Neuronal stem cell (in vitro differentiated cells): ENCODE measurements around the gene ENPP1.

ENCODE experiments used
- DNase-seq: peaks from one replicate; pipeline ENCODE4 v3.0.0-alpha.2; 2013; ENCODE audit warnings: low spot score
- H2AFZ ChIP-seq: one replicate; pipeline ENCODE4 v1.6.1; 2013; ENCODE audit warnings: mild to moderate bottlenecking, low read length, inconsistent platforms
- H2AK5ac ChIP-seq: 2 replicates; pipeline ENCODE4 v1.6.1; 2013; ENCODE audit warnings: low read depth, mild to moderate bottlenecking, inconsistent platforms, low read length, moderate library complexity, mixed read lengths
- H2BK120ac ChIP-seq: 2 replicates; pipeline ENCODE4 v1.6.1; 2013; ENCODE audit warnings: low read depth, mild to moderate bottlenecking, inconsistent platforms, low read length, moderate library complexity, mixed read lengths
- H2BK12ac ChIP-seq: one replicate; pipeline ENCODE4 v1.6.1; 2013; ENCODE audit warnings: low read length, inconsistent platforms
- H2BK15ac ChIP-seq: 2 replicates; pipeline ENCODE4 v1.6.1; 2013; ENCODE audit warnings: mild to moderate bottlenecking, low read length, inconsistent platforms, mixed read lengths
- H2BK5ac ChIP-seq: one replicate; pipeline ENCODE4 v1.6.1; 2013; ENCODE audit warnings: inconsistent platforms, mild to moderate bottlenecking, low read length, moderate library complexity
- H3K14ac ChIP-seq: one replicate; pipeline ENCODE4 v1.6.1; 2013; ENCODE audit warnings: low read length, inconsistent platforms
- H3K18ac ChIP-seq: 2 replicates; pipeline ENCODE4 v1.6.1; 2013; ENCODE audit warnings: low read length, inconsistent platforms
- H3K23ac ChIP-seq: 2 replicates; pipeline ENCODE4 v1.6.1; 2013; ENCODE audit warnings: low read depth, mild to moderate bottlenecking, mixed read lengths, low read length, inconsistent platforms; ENCODE audit not compliant: poor library complexity
- H3K27ac ChIP-seq: replicated peaks from 3 replicates; pipeline ENCODE4 v1.5.1; 2013; ENCODE audit warnings: low read length, inconsistent platforms
- H3K27me3 ChIP-seq, 3 experiments: 2 replicates each; pipeline ENCODE4 v1.6.1; 2013; ENCODE audit warnings: low read length in 3 of 3, mild to moderate bottlenecking in 2 of 3, inconsistent platforms in 1 of 3, low read depth in 1 of 3, mixed read lengths in 1 of 3, moderate library complexity in 1 of 3; ENCODE audit not compliant: control insufficient read depth in 3 of 3, insufficient read depth in 3 of 3
- H3K36me3 ChIP-seq, 2 donors: replicated peaks in 1 of 2; 2 replicates each; pipeline ENCODE4 v1.6.1; 2013; ENCODE audit warnings: low read length in 2 of 2; ENCODE audit not compliant: control insufficient read depth in 2 of 2, insufficient read depth in 2 of 2
- H3K4ac ChIP-seq: 2 replicates; pipeline ENCODE4 v1.6.1; 2013; ENCODE audit warnings: inconsistent platforms, mild to moderate bottlenecking, low read length, moderate library complexity
- H3K4me1 ChIP-seq, 2 donors: 1 replicate in 1 of 2; 2 replicates in 1 of 2; pipeline ENCODE4 v1.6.1; 2013; ENCODE audit warnings: low read length in 2 of 2, low read depth in 1 of 2; ENCODE audit not compliant: control insufficient read depth in 2 of 2, insufficient read depth in 1 of 2
- H3K4me2 ChIP-seq: one replicate; pipeline ENCODE4 v1.6.1; 2013; ENCODE audit warnings: mild to moderate bottlenecking, low read length, inconsistent platforms; ENCODE audit not compliant: insufficient read depth, poor library complexity, severe bottlenecking
- H3K4me3 ChIP-seq, 2 donors: 2 replicates each; pipeline ENCODE4 v1.5.1; 2013; ENCODE audit warnings: low read length in 2 of 2, mild to moderate bottlenecking in 2 of 2, inconsistent platforms in 1 of 2, moderate library complexity in 1 of 2
- H3K79me1 ChIP-seq: one replicate; pipeline ENCODE4 v1.6.1; 2013; ENCODE audit warnings: low read depth, mild to moderate bottlenecking, inconsistent platforms, low read length, moderate library complexity
- H3K9ac ChIP-seq: one replicate; pipeline ENCODE4 v1.6.1; 2013; ENCODE audit warnings: mild to moderate bottlenecking, low read depth, low read length, inconsistent platforms; ENCODE audit not compliant: poor library complexity
- H3K9me3 ChIP-seq, 2 donors: replicated peaks in 1 of 2; 2 replicates each; pipeline versions ENCODE3 to v1.6.1; 2013; ENCODE audit warnings: low read length in 2 of 2, mild to moderate bottlenecking in 2 of 2, inconsistent platforms in 1 of 2, low read depth in 1 of 2, mixed read lengths in 1 of 2, moderate library complexity in 1 of 2; ENCODE audit not compliant: control insufficient read depth in 2 of 2, insufficient read depth in 1 of 2
- H4K8ac ChIP-seq: one replicate; pipeline ENCODE4 v1.6.1; 2013; ENCODE audit warnings: low read depth, mild to moderate bottlenecking, inconsistent platforms, low read length, moderate library complexity
- H4K91ac ChIP-seq: one replicate; pipeline ENCODE4 v1.6.1; 2013; ENCODE audit warnings: low read length, low read depth, mild to moderate bottlenecking, inconsistent platforms; ENCODE audit not compliant: poor library complexity
- WGBS, 2 donors: extraction: QIAGEN DNeasy Blood & Tissue Kit; methylation state at CpG; one replicate each; pipeline ENCODE4 v1.1.7; 2013; ENCODE audit warnings: missing lambda C conversion rate in 2 of 2, mixed read lengths in 1 of 2; ENCODE audit not compliant: insufficient read length in 2 of 2, insufficient replicate concordance in 1 of 2; ENCODE audit errors: extremely low coverage in 2 of 2; 5-methylcytosine and 5-hydroxymethylcytosine counted together

ENPP1 gene

DNA sequence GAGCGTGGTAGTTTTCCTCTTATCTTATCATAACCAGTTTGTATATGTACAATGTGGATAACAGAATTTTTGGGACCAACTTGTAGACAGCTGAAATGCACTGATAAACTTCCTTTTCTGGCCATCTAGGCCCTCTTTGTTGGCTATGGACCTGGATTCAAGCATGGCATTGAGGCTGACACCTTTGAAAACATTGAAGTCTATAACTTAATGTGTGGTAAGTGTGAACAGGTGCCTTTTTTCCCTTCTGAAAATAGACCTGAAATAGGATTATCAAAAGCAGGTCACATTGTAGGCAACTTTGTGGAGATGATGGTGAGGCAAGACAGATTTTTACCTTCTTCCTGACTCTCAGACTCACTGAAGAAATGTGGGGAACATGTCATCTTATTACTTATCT lies 67.8 kb downstream of the ENPP1 start:
- Histone ChIP-seq H3K4ac (no peak overlapping the region), H3K4me1 (no peaks in the 10 kb centered on the region), H2BK120ac (no peak overlapping the region), H3K4me2 (no peak overlapping the region), H3K27me3 (no peaks in the 10 kb centered on the region), H3K27ac (no peak overlapping the region), H3K79me1 (no peaks in the 10 kb centered on the region), H2BK12ac (no peak overlapping the region), H2AK5ac (no peak overlapping the region), H4K91ac (no peak overlapping the region), H3K23ac (no peak overlapping the region), H3K14ac (no peak overlapping the region), H2BK15ac (no peak overlapping the region), H2BK5ac (no peak overlapping the region), H4K8ac (no peak overlapping the region), H3K9ac (no peak overlapping the region), H3K18ac (no peak overlapping the region), H2AFZ (no peak overlapping the region), H3K4me3 (no peak overlapping the region), H3K36me3 (no peaks in the 10 kb centered on the region), H3K9me3 (no peaks in the 10 kb centered on the region)
- WGBS, 2 donors = no CpG with 5 or more reads among the region's 1 CpG
- no peak for DNase-seq

DNA sequence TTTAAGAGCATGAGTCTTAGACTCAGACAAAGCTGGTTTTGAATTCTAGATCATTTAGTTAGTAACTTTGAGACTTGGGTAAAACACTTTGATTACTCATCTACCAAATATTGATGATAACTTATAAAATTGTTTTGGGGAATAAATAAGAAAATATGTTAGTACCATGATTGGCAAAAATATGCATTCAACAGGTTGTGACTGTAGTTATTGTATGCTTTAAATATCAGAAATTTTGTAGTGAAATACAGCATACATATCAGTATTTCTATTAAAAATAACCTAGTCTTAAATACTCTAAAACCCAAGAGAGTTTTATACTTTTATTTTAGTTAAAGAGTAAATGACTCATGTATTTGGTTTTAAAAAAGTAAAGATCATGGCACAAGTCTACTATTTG lies 68.7 kb downstream of the ENPP1 start:
- Histone ChIP-seq H2BK12ac (no peak overlapping the region), H3K4ac (no peak overlapping the region), H3K4me3 (no peak overlapping the region), H3K4me1 (no peaks in the 10 kb centered on the region), H3K27me3 (no peaks in the 10 kb centered on the region), H3K79me1 (no peaks in the 10 kb centered on the region), H3K18ac (no peak overlapping the region), H2BK120ac (no peak overlapping the region), H3K23ac (no peak overlapping the region), H3K4me2 (no peak overlapping the region), H3K14ac (no peak overlapping the region), H3K9ac (no peak overlapping the region), H4K91ac (no peak overlapping the region), H2BK15ac (no peak overlapping the region), H4K8ac (no peak overlapping the region), H3K9me3 (no peaks in the 10 kb centered on the region), H3K27ac (no peak overlapping the region), H2BK5ac (no peak overlapping the region), H2AFZ (no peak overlapping the region), H2AK5ac (no peak overlapping the region), H3K36me3 (no peaks in the 10 kb centered on the region)
- no peak for DNase-seq

DNA sequence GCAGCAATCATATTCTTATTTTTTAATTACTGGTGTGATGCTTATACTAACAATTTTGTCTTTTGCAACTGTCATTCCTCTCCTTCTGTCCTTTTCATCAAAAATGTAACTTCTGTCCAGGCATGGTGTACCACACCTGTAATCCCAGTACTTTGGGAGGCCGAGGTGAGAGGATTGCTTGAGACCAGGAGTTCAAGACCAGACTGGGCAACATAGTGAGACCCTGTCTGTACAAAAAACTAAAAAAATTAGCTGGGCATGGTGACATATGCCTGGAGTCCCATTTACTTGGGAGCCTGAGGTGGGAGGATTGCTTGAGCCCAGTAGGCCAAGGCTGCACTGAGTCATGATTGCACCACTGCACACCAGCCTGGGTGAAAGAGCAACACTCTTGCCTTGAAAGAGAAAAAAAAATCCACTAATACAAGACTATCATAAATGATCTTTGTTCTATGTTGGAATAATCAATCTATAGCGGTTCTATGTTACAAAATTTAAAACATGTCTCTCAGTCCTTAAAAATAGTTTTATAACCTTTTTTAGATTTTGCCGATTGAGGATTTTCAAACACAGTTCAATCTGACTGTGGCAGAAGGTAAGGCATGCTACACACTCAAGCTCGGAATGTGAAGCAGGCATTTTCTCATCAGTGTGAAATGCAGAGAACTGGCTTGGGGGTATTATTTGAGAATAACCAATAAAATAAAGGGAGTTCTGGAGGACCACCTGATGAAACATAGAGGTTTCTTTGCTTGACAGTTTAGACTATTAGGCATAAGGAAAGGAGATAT lies 70.4 kb downstream of the ENPP1 start:
- Histone ChIP-seq H2BK120ac (no peak overlapping the region), H3K18ac (no peak overlapping the region), H4K91ac (no peak overlapping the region), H3K4me2 (no peak overlapping the region), H3K36me3 (no peaks in the 10 kb centered on the region), H3K27ac (no peak overlapping the region), H3K4ac (no peak overlapping the region), H2AFZ (no peak overlapping the region), H2BK15ac (no peak overlapping the region), H2BK12ac (no peak overlapping the region), H3K23ac (no peak overlapping the region), H3K14ac (no peak overlapping the region), H3K27me3 (no peaks in the 10 kb centered on the region), H3K9ac (no peak overlapping the region), H3K9me3 (no peaks in the 10 kb centered on the region), H4K8ac (no peak overlapping the region), H3K79me1 (no peaks in the 10 kb centered on the region), H2BK5ac (no peak overlapping the region), H3K4me1 (no peaks in the 10 kb centered on the region), H2AK5ac (no peak overlapping the region), H3K4me3 (no peak overlapping the region)
- DNase-seq = no peak
- no CpG with 5 or more reads among the region's 4 CpGs for WGBS, 2 donors

DNA sequence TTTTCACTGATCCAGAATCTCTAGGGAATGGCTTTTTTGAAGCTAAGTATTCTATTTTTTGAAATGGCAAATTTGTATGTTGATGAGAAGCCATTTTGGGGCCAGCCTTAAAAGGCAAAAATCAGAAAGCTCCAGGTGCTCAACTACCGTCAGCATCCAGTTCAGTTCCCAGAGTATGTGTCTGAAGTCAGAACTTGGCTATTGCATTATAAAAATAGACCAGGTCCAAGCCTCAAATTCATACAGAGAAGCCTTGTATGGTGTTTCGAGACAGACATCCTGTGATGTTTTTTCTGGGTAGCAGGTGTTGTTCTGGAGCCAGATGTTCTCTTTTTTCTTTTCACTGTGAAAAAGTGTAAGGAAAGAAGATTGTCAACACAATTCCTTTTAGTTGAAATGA lies 75.2 kb downstream of the ENPP1 start:
- no peak overlapping the region for H3K4ac ChIP-seq
- no peak overlapping the region for H2AFZ ChIP-seq
- H2BK12ac ChIP-seq = no peak overlapping the region
- H4K91ac ChIP-seq = no peak overlapping the region
- H2BK120ac ChIP-seq = no peak overlapping the region
- no peak overlapping the region for H2BK15ac ChIP-seq
- no peaks in the 10 kb centered on the region for H3K79me1 ChIP-seq
- H3K9ac ChIP-seq = no peak overlapping the region
- H3K36me3 ChIP-seq = no peaks in the 10 kb centered on the region
- H3K9me3 ChIP-seq = no peaks in the 10 kb centered on the region
- H4K8ac ChIP-seq = no peak overlapping the region
- no peak overlapping the region for H2AK5ac ChIP-seq
- H2BK5ac ChIP-seq = no peak overlapping the region
- WGBS, 2 donors = no CpG with 5 or more reads among the region's 2 CpGs
- H3K27ac ChIP-seq = no peak overlapping the region
- no peak overlapping the region for H3K4me2 ChIP-seq
- no peak overlapping the region for H3K18ac ChIP-seq
- no peak for DNase-seq
- H3K27me3 ChIP-seq = no peaks in the 10 kb centered on the region
- H3K4me1 ChIP-seq = no peaks in the 10 kb centered on the region
- no peak overlapping the region for H3K23ac ChIP-seq
- no peak overlapping the region for H3K14ac ChIP-seq
- H3K4me3 ChIP-seq = no peak overlapping the region
